Mammary epithelial cell (primary cell): ENCODE results near the gene GAB2.

Experiments
- EZH2 ChIP-seq: IDR thresholded peaks from 2 replicates; pipeline ENCODE4 v1.6.1; 2012; ENCODE audit warnings: low read length, inconsistent platforms, borderline replicate concordance
- TF ChIP-seq, protein P1 (sequence below), 2 donors: IDR thresholded peaks in 1 of 2; conservative IDR thresholded peaks in 1 of 2; 2 replicates each; pipeline ENCODE4 v1.5.1; 2011 to 2012; ENCODE audit warnings: inconsistent platforms in 2 of 2, low read length in 2 of 2, mild to moderate bottlenecking in 2 of 2, control low read depth in 1 of 2, low read depth in 1 of 2; ENCODE audit not compliant: insufficient read depth in 1 of 2; ENCODE audit errors: extremely low read depth in 1 of 2

DNA sequence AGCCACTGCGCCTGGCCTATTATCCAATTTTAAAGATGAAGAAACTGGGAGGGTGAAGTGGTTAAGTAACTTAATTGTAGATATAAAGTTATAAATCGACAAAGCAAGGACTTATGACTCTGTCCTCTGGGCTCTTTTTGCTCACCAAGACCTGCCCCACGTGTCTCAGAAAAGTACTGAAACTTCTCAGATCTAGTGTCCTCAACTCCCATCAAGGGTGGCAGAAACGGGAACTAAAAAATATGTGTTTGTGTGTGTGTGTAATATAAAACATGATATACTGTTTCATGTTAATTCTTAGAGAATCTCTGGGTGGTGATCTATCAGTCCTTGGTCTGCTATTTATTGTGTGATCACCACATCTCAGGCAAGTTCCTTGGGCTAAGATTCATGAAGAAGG, 104.9 kb downstream of the GAB2 start:
- TF ChIP-seq EZH2, result no peak
- TF ChIP-seq, protein P1, sequence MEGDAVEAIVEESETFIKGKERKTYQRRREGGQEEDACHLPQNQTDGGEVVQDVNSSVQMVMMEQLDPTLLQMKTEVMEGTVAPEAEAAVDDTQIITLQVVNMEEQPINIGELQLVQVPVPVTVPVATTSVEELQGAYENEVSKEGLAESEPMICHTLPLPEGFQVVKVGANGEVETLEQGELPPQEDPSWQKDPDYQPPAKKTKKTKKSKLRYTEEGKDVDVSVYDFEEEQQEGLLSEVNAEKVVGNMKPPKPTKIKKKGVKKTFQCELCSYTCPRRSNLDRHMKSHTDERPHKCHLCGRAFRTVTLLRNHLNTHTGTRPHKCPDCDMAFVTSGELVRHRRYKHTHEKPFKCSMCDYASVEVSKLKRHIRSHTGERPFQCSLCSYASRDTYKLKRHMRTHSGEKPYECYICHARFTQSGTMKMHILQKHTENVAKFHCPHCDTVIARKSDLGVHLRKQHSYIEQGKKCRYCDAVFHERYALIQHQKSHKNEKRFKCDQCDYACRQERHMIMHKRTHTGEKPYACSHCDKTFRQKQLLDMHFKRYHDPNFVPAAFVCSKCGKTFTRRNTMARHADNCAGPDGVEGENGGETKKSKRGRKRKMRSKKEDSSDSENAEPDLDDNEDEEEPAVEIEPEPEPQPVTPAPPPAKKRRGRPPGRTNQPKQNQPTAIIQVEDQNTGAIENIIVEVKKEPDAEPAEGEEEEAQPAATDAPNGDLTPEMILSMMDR (conservative IDR thresholded peaks at IDR 0.05 in 1 of 2, IDR thresholded peaks at IDR 0.05 in 1 of 2; ENCODE audit: extremely low read depth in 1 of 2, insufficient read depth in 1 of 2, low read depth in 1 of 2, low read length in 2 of 2), result no peak
